Subcutaneous adipose tissue (tissue), 4 donors: ENCODE measurements around the gene NR1H2. TPM values are rescaled to one million over a fixed set of nuclear protein-coding genes. Genes with fewer than 3 reads are reported as not detected.

Experiments
- CTCF ChIP-seq: fragments of 450-650 bp; IDR thresholded peaks from one replicate; pipeline ENCODE4 v1.5.1; 2016; ENCODE audit warnings: low read depth, mild to moderate bottlenecking, control low read depth, antibody characterized with exemption, moderate library complexity
- total RNA-seq, 4 donors: library from RNA; depleted of rRNA; stranded (reverse); fragments of >200 nt; gene quantifications; one replicate each; pipeline ENCODE4 v1.1.0, GENCODE V29; 2016

Gene NR1H2
- total RNA-seq, 4 donors from 2014 or later, result 39.9 to 95.9 (median 75.3) TPM

DNA sequence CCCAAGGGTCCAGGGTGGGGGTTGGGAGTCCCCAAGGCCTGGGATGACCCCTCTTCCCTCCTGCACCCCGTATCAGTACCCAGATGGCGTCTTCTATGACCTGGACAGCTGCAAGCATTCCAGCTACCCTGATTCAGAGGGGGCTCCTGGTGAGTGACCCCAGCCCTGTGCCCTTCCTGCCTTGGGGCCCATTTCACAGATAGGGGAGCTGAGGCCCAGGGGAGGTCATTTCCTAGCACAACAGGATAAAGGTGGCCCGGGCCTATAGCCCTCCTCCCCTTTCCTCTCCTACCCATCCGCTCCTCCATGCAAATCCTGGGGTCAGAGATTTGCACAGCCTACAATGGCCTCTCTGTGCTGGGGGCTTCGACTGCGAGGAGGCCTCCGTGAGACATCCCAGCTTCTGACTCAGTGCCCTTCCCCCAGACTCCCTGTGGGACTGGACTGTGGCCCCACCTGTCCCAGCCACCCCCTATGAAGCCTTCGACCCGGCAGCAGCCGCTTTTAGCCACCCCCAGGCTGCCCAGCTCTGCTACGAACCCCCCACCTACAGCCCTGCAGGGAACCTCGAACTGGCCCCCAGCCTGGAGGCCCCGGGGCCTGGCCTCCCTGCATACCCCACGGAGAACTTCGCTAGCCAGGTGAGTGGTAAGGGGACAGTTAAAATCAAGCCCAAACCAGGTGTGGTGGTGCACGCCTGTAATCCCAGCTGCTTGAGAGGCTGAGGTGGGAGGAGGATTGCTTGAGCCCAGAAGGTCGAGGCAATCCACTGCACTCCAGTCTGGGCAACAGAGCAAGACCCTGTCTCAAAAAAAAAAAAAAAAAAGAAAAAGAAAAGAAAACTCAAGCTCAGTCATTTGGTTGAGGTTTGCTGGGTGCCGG is 46.4 kb downstream of the NR1H2 start:
- no peak for TF ChIP-seq CTCF

- no peak for TF ChIP-seq CTCF
Measured at GRCh38 chr19:50423279-50424113, 47.2 kb downstream of the NR1H2 start.

GRCh38 chr19:50425581-50425980 is 49.3 kb downstream of the NR1H2 start:
- no peak for TF ChIP-seq CTCF

DNA sequence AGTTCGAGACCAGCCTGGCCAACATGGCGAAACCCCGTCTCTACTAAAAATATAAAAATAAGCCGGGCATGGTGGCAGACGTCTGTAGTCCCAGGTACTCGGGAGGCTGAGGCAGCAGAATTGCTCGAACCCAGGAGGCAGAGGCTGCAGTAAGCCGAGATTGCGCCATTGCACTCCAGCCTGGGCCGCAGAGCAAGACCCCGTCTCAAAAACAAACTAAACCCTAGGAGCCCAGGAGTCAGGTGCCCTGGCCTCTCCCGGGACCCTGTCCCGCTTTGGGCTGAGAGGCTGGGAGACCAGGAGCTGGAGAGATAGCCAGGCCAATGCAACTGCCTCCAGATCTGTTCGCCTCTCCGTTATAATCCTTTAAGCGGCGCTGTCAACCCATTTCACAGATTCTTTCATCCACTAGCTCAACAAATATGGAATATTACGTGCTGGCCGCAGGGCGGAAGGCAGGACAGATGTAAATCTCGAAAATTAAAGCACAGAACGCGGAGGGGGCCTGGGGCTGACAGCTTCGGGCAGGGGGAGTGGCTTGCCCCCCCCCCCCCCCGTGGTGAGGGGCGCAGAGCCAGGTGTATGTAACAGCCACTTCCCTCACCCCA is 51.2 kb downstream of the NR1H2 start:
- no peak for TF ChIP-seq CTCF

DNA sequence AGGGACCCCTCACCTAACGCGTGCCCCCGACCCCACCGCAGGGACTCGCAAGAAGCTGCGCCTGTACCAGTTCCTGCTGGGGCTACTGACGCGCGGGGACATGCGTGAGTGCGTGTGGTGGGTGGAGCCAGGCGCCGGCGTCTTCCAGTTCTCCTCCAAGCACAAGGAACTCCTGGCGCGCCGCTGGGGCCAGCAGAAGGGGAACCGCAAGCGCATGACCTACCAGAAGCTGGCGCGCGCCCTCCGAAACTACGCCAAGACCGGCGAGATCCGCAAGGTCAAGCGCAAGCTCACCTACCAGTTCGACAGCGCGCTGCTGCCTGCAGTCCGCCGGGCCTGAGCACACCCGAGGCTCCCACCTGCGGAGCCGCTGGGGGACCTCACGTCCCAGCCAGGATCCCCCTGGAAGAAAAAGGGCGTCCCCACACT is 51.8 kb downstream of the NR1H2 start:
- TF ChIP-seq CTCF, result no peak

DNA sequence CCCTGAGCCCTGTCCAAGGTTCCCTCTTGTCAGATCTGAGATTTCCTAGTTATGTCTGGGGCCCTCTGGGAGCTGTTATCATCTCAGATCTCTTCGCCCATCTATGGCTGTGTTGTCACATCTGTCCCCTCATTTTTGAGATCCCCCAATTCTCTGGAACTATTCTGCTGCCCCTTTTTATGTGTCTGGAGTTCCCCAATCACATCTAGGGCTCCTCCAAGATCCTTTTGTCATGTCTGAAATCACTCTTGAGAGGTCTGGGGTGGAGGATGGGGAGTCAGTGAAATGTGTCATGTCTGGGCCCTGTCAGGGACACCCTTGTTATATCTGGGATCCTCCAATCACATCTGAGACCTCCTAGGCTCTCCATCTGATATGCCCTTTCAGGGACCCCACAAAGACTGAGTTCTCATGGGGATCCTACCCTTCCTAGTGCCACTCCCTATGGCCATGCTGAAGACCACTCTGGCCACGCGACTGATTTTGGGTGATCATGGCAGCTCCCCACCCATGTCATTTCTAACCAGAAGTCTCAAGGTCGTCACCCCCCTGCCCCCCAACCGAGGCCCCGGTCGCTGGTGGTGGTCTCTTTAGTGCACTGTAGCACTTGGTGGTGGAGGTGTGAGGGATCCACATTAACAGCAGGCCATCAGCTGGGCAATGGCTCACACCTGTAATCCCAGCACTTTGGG is 52.7 kb downstream of the NR1H2 start:
- TF ChIP-seq CTCF, result no peak
